ENCODE data around the gene PRKAG3.

DNA sequence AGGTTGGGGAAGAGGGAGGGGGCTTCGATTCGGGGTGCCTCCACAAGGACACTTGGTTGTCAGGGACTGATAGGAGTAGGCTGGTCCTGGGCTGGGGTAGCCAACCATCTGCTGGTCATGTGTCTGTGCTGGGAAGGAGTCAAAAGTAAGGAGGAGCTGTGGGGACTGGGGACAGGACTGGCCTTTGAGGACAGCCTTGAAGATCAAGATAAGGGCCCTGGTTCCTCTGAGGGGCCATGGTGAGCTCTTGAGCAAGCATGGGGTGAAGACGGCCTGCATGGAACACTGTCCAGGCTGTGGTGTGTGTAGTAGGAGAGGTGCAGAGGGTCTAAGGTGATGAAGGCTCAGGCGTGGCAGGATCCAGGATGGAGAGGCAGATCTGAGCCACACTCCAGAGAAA lies 47.9 kb downstream of the PRKAG3 start:
- TF ChIP-seq EP300 (IDR thresholded peaks at IDR 0.05) (no peak), POLR2AphosphoS5 (IDR thresholded peaks at IDR 0.05) (no peak), POLR2A (IDR thresholded peaks at IDR 0.05) (no peak)
- TF ChIP-seq, protein P1, sequence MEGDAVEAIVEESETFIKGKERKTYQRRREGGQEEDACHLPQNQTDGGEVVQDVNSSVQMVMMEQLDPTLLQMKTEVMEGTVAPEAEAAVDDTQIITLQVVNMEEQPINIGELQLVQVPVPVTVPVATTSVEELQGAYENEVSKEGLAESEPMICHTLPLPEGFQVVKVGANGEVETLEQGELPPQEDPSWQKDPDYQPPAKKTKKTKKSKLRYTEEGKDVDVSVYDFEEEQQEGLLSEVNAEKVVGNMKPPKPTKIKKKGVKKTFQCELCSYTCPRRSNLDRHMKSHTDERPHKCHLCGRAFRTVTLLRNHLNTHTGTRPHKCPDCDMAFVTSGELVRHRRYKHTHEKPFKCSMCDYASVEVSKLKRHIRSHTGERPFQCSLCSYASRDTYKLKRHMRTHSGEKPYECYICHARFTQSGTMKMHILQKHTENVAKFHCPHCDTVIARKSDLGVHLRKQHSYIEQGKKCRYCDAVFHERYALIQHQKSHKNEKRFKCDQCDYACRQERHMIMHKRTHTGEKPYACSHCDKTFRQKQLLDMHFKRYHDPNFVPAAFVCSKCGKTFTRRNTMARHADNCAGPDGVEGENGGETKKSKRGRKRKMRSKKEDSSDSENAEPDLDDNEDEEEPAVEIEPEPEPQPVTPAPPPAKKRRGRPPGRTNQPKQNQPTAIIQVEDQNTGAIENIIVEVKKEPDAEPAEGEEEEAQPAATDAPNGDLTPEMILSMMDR (IDR thresholded peaks at IDR 0.05): no peak
